ENCODE results near the gene TGM2.
"Not testable (repeated sequence)": the region's sequence is repeated elsewhere in the genome, so short reads cannot be mapped to it uniquely, and the experiment has no call there.

TGM2 gene

GRCh38 chr20:38106461-38106860 lies 58.6 kb downstream of the TGM2 start:
- no peak for DNase-seq (ENCODE audit: low read depth)

DNA sequence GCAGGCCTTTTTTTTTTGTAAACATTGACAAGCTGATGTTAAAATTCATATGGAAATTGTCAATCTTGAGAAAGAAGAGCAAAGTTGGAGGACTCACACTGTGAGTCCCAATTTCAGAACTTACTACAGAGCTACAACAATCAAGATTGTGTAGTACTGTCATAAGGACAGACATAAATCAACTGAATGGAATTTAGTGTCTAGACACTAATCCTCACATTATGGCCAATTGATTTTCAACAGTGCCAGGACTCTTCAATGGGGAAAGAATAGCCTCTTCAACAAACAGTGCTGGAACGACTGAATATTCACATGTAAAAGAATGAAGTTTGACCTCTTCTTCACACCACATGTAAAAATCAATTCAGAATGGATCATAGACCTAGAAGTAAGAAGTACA lies 60.8 kb downstream of the TGM2 start:
- H3K4me3 ChIP-seq (ENCODE audit: low read depth, low read length), result no peak overlapping the region
- no peak for TF ChIP-seq CTCF (IDR thresholded peaks at IDR 0.05; ENCODE audit: low read depth, low read length)
- TF ChIP-seq MAX (IDR thresholded peaks at IDR 0.05; ENCODE audit: low read depth, low read length), result no peak
- no peak for TF ChIP-seq MYC (IDR thresholded peaks at IDR 0.05; ENCODE audit: low read depth, low read length)
- no peak for TF ChIP-seq POLR2A (IDR thresholded peaks at IDR 0.05; ENCODE audit: extremely low read depth, insufficient read length)
- DNase-seq (ENCODE audit: low read depth), result no peak

More at GRCh38 chr20:38106461-38106860, 58.6 kb downstream of the TGM2 start:
- H3K4me3 ChIP-seq (ENCODE audit: low read depth, low read length), result no peak overlapping the region
- TF ChIP-seq POLR2A (IDR thresholded peaks at IDR 0.05; ENCODE audit: extremely low read depth, insufficient read length) (no peak), MYC (IDR thresholded peaks at IDR 0.05; ENCODE audit: low read depth, low read length) (no peak), MAX (IDR thresholded peaks at IDR 0.05; ENCODE audit: low read depth, low read length) (no peak), CTCF (IDR thresholded peaks at IDR 0.05; ENCODE audit: low read depth, low read length) (no peak)

GRCh38 chr20:38102206-38102605 lies 62.9 kb downstream of the TGM2 start:
- not testable (repeated sequence) for H3K4me3 ChIP-seq (ENCODE audit: low read depth, low read length); DNase-seq (ENCODE audit: low read depth)

- no peak for TF ChIP-seq MAX (IDR thresholded peaks at IDR 0.05; ENCODE audit: low read depth, low read length)
- no peak for TF ChIP-seq CTCF (IDR thresholded peaks at IDR 0.05; ENCODE audit: low read depth, low read length)
- no peak for TF ChIP-seq POLR2A (IDR thresholded peaks at IDR 0.05; ENCODE audit: extremely low read depth, insufficient read length)
- no peak for TF ChIP-seq MYC (IDR thresholded peaks at IDR 0.05; ENCODE audit: low read depth, low read length)
Measured at GRCh38 chr20:38098952-38099351, 66.1 kb downstream of the TGM2 start.

DNA sequence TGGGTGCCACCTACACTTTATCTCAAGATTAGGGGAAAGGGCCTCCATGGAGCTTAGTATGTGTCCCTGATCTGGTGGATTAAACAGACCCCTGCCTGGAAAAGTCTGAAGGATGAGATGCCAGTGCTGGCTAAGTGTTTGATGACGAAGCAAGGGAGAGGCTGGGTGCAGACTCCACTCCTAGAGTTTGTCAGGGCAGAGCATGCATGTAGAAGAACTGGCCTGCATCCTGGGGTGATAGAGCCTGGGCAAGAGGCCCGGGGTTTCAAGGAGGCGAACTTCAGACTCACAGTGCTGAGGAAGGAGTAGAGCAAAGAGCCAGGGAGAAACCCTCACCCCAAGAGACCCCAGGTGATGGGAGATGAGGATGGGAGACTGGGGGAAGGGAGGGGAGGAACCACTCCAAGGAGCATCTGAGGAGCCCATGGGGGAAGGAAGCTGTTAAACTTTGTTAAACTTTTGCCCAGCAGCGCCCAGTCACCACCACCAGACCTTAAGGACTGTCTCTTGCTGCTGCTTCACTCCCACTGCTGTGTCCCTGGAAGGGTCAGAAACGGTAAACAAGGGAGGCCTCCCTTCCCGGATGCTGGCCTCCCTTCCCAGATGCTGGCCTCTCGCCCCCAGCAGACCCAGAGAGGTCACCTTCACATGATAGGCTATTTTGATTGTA lies 69.9 kb downstream of the TGM2 start:
- DNase-seq (ENCODE audit: low read depth), result peak; percentile 45
- TF ChIP-seq MYC (IDR thresholded peaks at IDR 0.05; ENCODE audit: low read depth, low read length), result no peak
- no peak for TF ChIP-seq MAX (IDR thresholded peaks at IDR 0.05; ENCODE audit: low read depth, low read length)
- no peak for TF ChIP-seq CTCF (IDR thresholded peaks at IDR 0.05; ENCODE audit: low read depth, low read length)
- no peak for TF ChIP-seq POLR2A (IDR thresholded peaks at IDR 0.05; ENCODE audit: extremely low read depth, insufficient read length)
- H3K4me3 ChIP-seq (ENCODE audit: low read depth, low read length), result no peak overlapping the region

More at GRCh38 chr20:38098952-38099351, 66.1 kb downstream of the TGM2 start:
- DNase-seq (ENCODE audit: low read depth), result no peak
- H3K4me3 ChIP-seq (ENCODE audit: low read depth, low read length), result no peak overlapping the region

DNA sequence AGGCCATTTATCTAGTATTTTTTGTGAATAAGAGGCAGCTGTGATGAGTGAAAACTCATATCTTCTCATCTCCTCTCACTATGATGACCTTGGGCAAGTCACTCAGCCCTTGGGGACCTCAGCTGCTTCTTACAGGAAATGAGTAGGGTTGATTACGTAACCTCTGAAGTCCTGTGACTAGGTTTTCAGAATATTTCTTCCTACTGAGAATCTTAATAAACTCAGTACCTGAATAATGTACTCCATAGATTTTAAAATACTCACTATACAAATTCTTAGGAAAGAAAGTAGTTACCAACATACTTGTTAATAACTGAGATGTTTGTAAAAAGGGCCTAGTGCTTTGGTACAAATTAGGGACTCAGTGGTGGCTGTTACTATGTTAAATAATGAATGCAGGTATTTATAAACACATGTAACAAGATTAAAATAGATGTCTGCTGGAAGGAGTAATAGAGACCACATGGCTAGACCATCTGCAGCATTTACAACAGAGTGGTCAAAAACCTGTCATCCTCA lies 70.6 kb downstream of the TGM2 start:
- TF ChIP-seq MAX (IDR thresholded peaks at IDR 0.05; ENCODE audit: low read depth, low read length), result no peak
- no peak for TF ChIP-seq CTCF (IDR thresholded peaks at IDR 0.05; ENCODE audit: low read depth, low read length)
- TF ChIP-seq MYC (IDR thresholded peaks at IDR 0.05; ENCODE audit: low read depth, low read length), result no peak
- no peak for TF ChIP-seq POLR2A (IDR thresholded peaks at IDR 0.05; ENCODE audit: extremely low read depth, insufficient read length)
- DNase-seq (ENCODE audit: low read depth), result peak; percentile 94
- no peak overlapping the region for H3K4me3 ChIP-seq (ENCODE audit: low read depth, low read length)

Measured in NB4 (cell line).